Measurements from ENCODE around the gene BTBD9.

Gene BTBD9

GRCh38 chr6:38259736-38260135 is 380.0 kb downstream of the BTBD9 start:
- H3K4me3 ChIP-seq (replicated peaks; ENCODE audit: low read depth, low read length): no peak overlapping the region
- DNase-seq (ENCODE audit: extremely low read depth, low read depth): peak; percentile 35
- TF ChIP-seq CTCF (IDR thresholded peaks at IDR 0.05; ENCODE audit: low read depth, low read length, missing control alignments): no peak

GRCh38 chr6:38248500-38249234 is 391.1 kb downstream of the BTBD9 start:
- TF ChIP-seq CTCF (IDR thresholded peaks at IDR 0.05; ENCODE audit: low read depth, low read length, missing control alignments): no peak
- no peak for DNase-seq (ENCODE audit: extremely low read depth, low read depth)
- H3K4me3 ChIP-seq (replicated peaks; ENCODE audit: low read depth, low read length): no peak overlapping the region

GRCh38 chr6:38245295-38245694 is 394.4 kb downstream of the BTBD9 start:
- no peak for DNase-seq (ENCODE audit: extremely low read depth, low read depth)
- no peak overlapping the region for H3K4me3 ChIP-seq (replicated peaks; ENCODE audit: low read depth, low read length)
- TF ChIP-seq CTCF (IDR thresholded peaks at IDR 0.05; ENCODE audit: low read depth, low read length, missing control alignments): no peak

- no peak for DNase-seq (ENCODE audit: extremely low read depth, low read depth)
- no peak overlapping the region for H3K4me3 ChIP-seq (replicated peaks; ENCODE audit: low read depth, low read length)
Measured at GRCh38 chr6:38244869-38245268, 394.9 kb downstream of the BTBD9 start.

GRCh38 chr6:38241200-38241871 is 398.4 kb downstream of the BTBD9 start:
- DNase-seq (ENCODE audit: extremely low read depth, low read depth): no peak
- H3K4me3 ChIP-seq (replicated peaks; ENCODE audit: low read depth, low read length): no peak overlapping the region
- no peak for TF ChIP-seq CTCF (IDR thresholded peaks at IDR 0.05; ENCODE audit: low read depth, low read length, missing control alignments)

More at GRCh38 chr6:38244869-38245268, 394.9 kb downstream of the BTBD9 start:
- TF ChIP-seq CTCF (IDR thresholded peaks at IDR 0.05; ENCODE audit: low read depth, low read length, missing control alignments): no peak

- peak; percentile 66 for DNase-seq (ENCODE audit: extremely low read depth, low read depth)
- no peak for TF ChIP-seq CTCF (IDR thresholded peaks at IDR 0.05; ENCODE audit: low read depth, low read length, missing control alignments)
- no peak overlapping the region for H3K4me3 ChIP-seq (replicated peaks; ENCODE audit: low read depth, low read length)
Measured at GRCh38 chr6:38239719-38240451, 399.8 kb downstream of the BTBD9 start.

All from HFF-Myc (cell line).